ENCODE results near the gene TRIP10.
"Not testable (repeated sequence)": the region's sequence is repeated elsewhere in the genome, so short reads cannot be mapped to it uniquely, and the experiment has no call there.

TRIP10 gene

GRCh38 chr19:6739390-6739882 is at the start of gene TRIP10:
Gene TRIP10 (plus strand): TSS chr19:6739680. CDS start chr19:6739762, 82 bp downstream.
- no peak for DNase-seq (ENCODE audit: low read depth)

DNA sequence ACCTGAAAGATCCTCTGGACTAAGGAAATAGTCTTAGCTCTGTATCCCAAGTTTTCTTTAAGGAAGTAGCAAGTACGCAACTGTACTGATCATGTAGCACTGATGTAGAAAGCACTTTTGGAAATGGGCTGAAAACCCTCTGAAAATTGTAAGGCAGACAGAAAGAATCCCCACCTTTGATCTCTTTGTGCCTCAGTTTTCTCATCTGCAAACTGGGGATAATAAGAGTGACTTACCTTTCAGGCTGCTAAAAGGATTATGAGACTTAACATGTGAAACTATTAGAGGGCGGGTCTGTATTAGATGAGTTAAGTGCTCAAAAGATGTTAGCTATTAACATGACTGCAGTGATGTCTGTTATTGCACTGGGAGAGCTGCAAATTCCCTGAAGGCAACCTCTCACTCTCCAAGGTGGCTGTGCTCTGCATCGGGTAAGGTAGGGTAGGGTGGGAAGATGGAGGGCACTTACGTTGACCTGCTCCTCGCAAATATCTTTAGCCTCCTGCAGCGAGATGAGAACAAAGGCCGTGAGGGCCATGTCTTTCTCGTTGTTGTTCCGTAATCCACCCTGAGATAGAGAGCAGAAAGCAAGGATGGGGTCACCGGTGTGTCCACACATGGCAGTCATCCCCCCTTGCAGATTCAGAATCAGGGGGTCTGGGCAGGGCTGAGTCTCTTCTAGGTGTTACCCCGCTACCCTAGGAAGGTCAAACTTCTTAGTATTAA is 49.2 kb upstream of the TRIP10 start:
- DNase-seq (ENCODE audit: low read depth), result no peak

- no peak for DNase-seq (ENCODE audit: low read depth)
These were observed 48.1 kb upstream of the TRIP10 start for GRCh38 chr19:6691342-6691741.

DNA sequence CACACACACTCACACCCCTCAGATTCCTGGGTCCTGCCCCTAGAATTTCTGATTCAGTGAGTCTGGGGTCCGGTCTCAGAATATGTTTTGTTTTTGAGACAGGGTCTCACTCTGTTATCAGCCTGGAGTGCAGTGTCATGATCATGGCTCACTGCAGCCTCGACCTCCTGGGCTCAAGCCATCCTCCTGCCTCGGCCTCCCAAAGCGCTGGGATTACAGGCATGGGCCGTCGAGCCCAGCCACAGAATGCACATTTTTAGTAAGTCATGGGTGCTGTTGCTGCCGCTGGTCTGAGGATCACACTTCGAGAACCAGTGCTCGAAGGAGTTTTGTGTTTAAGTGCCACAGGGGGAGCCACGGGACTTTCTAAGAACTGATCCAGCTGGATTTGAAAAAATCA is 47.5 kb upstream of the TRIP10 start:
- no peak for DNase-seq (ENCODE audit: low read depth)

GRCh38 chr19:6693056-6693471 is 46.4 kb upstream of the TRIP10 start:
- no peak for DNase-seq (ENCODE audit: low read depth)

GRCh38 chr19:6693681-6694080 is 45.8 kb upstream of the TRIP10 start:
- DNase-seq (ENCODE audit: low read depth), result no peak

DNA sequence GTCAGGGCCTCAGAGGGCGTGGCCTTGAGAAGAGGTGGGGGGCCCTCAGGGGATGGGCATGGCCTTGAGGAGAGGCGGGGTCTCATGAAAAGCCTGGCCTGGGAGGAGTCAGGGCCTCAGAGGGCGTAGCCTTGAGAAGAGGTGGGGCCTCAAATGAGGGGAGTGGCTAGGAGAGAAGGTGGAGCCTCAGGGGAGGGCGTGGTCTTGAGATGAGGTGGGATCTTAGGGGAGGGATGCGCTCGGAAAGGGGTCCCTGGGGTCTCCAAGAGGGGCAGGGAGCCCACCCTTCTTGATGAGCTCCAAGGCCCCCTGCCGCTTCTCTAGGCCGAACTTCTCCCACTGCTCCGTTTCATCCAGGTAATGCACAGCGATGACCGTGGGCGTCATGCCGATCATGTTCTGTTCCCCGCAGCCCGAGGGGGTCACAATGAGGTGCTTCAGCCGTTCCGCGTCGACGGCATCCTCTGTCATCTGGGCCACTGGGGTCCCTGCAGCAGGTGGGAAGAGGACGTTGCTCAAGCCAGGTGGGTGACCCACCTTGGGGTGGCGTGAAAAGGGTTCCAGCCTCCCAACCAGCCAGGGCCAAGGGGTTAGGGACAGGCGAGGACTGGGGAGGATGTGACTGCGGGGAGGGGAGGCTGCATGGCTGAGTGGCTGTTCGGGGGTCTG is 45.2 kb upstream of the TRIP10 start:
- DNase-seq (ENCODE audit: low read depth), result no peak

- no peak for DNase-seq (ENCODE audit: low read depth)
These were observed 43.1 kb upstream of the TRIP10 start for GRCh38 chr19:6696239-6696820.

GRCh38 chr19:6697291-6697690 is 42.2 kb upstream of the TRIP10 start:
- DNase-seq (ENCODE audit: low read depth), result no peak

DNA sequence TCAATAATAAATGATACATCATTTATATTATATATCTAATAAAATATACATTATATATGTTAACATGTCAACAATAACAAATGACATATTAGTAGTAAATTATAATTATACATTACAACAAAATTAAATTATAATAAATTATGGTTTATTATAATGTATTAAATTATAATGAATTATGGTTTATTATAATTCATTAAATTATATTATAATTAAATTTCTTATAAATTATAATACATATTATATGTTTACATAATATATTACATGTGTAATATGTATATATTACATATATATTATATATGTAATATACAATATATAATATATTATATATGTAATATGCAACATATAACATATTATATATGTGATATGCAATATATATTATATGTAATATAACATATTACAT is 39.5 kb upstream of the TRIP10 start:
- no peak for DNase-seq (ENCODE audit: low read depth)

- DNase-seq (ENCODE audit: low read depth), result no peak
These were observed 38.7 kb upstream of the TRIP10 start for GRCh38 chr19:6700586-6701316.

- DNase-seq (ENCODE audit: low read depth), result no peak
These were observed 33.4 kb upstream of the TRIP10 start for GRCh38 chr19:6705931-6706632.

DNA sequence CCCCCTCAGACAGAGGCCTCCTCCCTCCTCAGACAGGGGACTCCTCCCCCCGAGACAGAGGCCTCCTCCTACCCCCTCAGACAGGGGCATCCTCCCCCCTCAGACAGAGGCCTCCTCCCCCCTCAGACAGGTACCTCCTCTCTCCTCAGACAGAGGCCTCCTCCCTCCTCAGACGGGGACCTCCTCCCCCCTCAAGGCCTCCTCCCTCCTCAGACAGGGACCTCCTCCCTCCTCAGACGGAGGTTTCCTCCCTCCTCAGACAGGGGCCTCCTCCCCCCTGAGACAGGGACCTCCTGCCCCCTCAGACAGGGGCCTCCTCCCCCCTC is 32.9 kb upstream of the TRIP10 start:
- no peak for DNase-seq (ENCODE audit: low read depth)

DNA sequence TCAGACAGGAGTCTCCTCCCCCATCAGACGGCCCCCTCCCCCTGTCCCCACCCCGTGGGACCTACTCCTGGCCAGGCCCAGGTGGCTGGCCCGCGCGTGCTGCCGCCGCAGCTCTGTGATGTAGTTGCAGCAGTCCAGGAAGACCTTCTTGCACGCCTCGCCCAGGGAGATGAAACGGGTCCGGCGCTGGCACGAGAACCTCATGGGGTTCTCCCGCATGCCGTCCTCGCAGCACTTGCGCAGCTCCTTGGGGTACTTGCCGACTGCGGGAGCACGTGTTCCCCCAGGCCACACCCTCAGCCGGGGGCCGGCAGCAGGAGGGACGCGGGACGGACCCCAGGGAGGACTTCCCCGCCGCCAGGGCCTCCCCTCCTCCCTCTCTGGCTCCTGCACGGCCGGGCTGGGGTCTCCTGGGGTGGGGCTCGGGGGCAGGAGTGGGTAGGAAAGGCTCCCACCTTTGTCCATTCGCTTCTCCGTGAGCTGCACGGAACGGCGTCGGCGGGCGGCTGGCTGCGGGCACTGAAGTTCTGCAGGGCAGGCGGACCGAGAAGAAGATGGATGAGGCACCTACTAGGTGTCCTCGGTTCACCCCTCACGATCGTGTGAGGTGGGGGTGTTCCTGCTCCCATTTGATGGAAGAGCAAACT is 32.3 kb upstream of the TRIP10 start:
- no peak for DNase-seq (ENCODE audit: low read depth)

GRCh38 chr19:6707658-6708018 is 31.8 kb upstream of the TRIP10 start:
- DNase-seq (ENCODE audit: low read depth), result no peak

GRCh38 chr19:6708346-6708745 is 31.1 kb upstream of the TRIP10 start:
- no peak for DNase-seq (ENCODE audit: low read depth)

GRCh38 chr19:6708913-6709312 is 30.6 kb upstream of the TRIP10 start:
- not testable (repeated sequence) for DNase-seq (ENCODE audit: low read depth)

DNA sequence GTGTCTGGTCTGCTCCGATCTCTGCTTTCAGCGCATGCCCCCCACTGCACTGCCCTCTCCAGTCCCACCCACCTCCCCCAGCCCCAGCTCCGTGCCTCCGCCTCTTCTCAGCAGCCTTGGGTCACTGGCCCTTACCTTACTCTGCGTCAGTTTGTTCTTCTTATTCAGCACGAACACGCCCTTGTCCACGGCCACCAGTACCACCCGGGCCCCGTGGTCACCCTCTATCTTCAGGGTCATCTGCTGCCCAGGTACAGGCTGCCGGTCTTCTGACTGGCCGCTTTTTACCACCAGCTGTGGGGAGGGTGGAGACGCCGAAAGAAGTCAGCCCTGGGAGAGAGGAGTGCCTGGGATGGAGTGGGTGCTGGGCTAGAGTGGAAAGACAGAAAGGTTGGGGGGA is 29.9 kb upstream of the TRIP10 start:
- DNase-seq (ENCODE audit: low read depth), result no peak

DNA sequence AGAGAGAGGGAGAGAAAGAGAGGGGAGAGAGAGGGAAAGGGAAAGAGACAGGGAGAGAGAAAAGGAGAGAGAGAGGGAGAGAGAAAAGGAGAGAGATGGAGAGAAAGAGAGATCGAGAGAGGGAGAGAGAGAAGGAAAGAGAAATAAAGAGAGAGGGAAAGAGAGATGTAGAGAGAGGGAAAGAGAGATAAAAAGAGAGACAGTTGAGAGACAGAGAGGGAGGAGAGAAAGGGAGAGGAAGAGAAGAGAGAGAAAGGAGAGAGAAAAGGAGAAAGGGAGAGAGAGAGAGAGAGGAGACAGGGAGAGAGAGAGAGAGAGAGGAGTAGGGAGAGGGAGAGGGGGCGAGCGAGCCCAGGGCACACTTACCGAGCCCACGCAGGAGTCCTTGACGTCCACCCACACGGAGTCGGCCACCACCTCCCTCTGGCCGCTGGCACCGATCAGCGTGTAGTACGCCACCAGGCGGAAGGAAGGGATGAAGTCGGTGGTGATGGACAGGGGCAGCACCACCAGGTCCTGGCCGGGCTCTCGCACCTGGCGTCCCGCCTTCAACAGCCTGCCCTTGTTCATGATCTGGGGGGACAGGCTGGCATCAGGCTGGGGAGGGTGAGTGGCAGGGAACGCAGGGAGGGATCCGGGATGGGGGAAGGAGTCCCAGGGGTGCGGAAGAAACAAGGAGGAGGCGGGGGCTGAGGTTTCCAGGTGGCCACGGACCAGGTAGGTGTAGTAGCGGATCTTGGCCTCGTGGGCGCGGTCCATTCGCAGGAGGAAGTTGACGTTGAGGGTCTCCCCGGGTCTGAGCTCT is 29.0 kb upstream of the TRIP10 start:
- DNase-seq (ENCODE audit: low read depth), result no peak

GRCh38 chr19:6711078-6711361 is 28.5 kb upstream of the TRIP10 start:
- no peak for DNase-seq (ENCODE audit: low read depth)

DNA sequence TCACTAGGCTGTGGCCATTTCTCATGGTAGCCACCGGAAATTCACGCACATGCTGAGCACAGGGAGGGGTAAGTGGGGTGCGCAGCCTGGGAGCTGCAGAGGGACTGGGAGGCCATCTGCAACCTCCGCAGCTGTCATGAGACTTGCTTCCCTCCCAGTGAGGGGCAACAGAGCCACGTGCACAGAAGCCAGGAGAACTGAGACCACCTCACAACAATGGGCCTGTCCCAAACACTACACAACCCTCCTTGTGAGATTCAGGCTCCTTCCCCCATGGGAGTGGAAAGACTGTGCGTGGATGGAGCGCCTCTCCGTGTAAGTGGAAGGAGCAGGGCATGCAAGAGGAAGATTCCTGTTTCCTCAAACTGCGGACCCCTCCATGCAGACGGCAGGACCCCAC is 27.9 kb upstream of the TRIP10 start:
- no peak for DNase-seq (ENCODE audit: low read depth)

Measured in HS-5 (cell line).